ENCODE results near the gene PIH1D1.

PIH1D1 gene

DNA sequence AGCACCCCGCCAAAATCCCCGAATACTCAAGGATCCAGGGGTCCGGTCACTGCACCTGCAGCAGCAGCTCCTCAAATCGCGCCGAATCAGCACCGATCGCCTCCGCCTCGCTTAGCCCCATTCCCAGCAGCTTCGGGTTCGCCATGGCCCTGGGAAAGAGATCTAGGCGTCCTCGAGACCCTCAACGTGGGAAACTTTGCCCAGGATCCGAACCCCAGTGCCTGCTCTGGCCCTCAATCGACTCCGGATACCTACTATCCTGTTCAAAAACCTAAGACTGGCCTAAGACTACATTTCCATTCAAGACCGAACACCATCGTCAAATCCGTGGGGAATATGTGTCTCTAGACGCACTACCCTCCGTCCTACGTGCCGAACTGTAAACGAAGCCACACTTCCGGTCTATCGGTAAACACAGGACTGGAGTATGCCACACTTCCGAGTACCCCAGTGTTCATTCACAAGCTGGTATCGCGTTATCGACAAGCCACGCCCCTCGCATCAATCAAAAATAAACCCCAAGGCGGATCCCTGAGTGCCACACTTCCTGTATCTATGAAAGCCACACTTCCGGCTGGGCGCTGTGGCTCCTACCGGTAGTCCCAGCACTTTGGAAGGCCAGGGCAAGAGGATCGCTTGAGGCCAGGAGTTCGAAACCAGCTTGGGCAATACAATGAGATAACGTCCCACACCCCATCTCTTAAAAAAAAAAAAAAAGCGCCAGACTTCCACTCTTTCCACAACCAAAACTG, at the start of gene PIH1D1:
TSS of gene PIH1D1 (minus strand) at position 385 of the 752 bp plus-strand sequence. CDS start at position 145, 240 bp downstream.
- peak; percentile 96 for DNase-seq

DNA sequence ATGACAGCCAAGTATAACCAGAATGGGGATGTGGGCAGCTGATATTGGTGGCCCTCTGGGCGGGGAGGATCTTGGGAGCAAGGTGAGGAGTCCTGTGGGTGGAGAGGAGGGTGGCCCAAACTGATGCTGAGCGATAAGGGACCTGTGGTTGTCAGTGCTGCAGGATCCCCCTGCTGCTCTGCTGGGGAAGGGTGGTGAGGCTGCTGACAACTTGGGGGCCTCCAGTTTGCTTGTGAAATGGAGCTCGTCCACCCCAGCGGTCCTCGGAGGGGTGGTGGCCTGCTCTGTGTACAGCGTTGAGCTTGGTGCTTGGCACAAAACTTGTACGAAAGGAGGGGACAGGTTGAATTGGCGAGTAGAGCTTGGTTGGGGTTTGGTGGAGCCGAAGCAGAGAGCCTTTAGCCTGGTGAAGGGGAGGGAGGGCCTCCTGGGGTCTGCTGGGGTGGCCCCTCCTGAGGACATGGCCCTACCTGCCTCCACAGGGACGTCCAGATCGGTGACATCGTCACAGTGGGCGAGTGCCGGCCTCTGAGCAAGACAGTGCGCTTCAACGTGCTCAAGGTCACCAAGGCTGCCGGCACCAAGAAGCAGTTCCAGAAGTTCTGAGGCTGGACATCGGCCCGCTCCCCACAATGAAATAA, 47.5 kb upstream of the PIH1D1 start:
- DNase-seq = peak; percentile 51

DNA sequence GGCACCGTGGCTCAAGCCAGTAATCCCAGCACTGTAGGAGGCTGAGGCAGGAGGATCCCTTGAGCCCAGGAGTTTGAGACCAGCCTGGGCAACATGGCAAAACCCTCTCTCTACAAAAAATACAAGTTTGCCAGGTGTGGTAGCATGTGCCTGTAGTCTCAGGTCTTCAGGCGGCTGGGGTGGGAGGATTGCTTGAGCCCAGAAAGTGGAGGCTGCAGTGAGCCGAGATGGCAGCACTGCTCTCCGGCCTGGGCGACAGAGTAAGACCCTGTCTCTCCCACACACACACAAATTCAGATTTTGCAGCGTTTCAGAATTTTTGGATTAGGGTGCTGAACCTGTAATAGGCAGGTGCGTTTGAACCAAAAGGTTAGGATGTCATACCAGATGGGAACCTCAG, 46.9 kb upstream of the PIH1D1 start:
- no peak for DNase-seq

DNA sequence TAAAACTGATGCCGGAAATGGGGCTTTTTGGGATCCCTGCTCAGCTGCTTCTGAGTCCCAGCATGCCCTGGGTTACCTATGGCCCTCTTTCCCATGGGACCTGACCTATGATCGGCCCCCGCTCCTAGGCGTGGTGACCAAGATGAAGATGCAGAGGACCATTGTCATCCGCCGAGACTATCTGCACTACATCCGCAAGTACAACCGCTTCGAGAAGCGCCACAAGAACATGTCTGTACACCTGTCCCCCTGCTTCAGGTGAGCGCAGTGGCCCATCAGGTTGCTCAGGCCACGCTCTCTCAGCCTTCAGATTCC, 46.1 kb upstream of the PIH1D1 start:
- no peak for DNase-seq

DNA sequence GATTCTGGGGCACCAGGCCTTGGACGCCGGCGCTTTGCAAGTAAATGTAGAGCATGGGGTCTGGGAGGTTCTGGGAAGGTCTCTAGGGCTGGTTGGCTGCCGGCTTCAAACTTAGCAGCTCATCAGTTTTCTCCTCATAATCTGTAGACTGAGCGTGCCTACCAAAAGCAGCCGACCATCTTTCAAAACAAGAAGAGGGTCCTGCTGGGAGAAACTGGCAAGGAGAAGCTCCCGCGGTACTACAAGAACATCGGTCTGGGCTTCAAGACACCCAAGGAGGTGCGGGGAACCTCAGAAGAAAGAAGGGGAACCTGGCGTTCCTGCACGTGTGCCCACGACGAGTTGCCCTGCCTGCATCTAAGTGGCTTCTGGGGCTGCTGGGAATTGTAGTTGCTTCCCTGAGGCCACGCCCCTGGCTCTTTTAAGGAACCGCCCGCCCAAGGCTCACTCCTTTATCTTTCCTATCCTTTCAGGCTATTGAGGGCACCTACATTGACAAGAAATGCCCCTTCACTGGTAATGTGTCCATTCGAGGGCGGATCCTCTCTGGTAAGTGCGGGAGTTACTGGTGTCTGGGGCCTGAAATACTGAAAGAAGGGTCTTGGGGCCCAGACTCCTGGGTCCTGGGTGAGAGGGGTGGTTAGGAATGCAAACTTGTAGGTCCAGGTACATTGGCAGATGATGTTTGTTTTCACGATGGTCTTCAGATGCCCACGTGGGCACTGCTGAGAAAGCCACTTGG, 45.6 kb upstream of the PIH1D1 start:
- peak; percentile 84 for DNase-seq

DNA sequence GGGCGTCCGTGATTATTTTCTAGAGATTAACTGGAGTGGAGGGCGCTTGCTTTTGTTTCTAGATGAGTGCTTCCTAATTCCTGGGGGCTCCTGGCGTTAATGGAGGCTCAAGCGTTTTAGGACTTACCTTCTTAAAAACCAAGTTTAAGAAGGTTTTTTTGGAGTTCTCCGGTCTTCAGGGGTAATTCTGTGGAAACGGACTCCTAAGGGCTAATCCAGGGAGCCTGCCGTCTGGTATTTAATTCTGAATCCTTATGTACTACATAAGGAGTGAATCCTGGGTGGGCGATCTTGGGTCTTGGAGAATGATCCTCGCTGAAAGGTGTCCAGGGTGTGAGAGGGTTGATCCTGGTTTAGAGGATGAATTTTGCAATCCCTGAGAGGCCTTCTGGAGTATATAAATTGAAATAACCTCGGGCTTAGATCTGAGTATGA, 45.0 kb upstream of the PIH1D1 start:
- DNase-seq = no peak

DNA sequence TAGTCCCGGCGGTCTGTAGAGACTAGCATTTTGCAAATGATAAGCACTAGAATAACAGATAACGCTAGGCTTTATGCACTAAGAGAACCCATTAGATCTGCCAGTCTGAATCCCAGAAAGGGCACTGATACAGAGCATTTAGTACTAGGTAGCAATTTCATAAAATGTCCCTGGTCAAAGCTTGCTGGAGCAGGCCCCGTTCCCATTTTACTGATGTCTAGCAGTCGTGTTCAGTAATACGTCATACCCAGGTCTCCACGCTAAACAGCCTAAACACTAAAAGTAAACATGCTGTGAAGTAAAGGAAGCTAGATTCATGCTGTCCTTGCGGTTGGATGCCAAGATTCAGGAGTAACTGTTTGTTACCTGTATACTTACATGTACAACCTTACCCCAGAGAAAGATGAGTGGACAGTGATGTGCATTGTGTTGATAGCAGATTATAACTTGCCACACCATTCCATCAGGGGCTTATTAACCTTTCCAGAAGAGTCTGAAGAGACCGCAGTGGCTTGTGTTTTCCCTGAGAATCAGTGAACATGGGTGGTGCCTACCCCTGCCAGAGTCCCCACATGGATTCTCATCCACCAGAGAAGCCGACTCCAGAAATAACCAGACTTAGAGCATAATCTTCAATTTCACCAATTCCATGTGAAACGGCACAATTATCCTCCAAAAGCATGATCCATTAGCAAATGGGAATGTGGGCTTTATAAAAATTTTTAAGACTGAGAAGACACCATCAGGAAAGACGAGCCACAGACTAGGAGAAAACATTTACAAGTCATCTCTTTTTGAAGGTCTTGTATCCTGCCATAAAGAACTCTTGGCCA, 41.2 kb upstream of the PIH1D1 start:
- peak; percentile 46 for DNase-seq

DNA sequence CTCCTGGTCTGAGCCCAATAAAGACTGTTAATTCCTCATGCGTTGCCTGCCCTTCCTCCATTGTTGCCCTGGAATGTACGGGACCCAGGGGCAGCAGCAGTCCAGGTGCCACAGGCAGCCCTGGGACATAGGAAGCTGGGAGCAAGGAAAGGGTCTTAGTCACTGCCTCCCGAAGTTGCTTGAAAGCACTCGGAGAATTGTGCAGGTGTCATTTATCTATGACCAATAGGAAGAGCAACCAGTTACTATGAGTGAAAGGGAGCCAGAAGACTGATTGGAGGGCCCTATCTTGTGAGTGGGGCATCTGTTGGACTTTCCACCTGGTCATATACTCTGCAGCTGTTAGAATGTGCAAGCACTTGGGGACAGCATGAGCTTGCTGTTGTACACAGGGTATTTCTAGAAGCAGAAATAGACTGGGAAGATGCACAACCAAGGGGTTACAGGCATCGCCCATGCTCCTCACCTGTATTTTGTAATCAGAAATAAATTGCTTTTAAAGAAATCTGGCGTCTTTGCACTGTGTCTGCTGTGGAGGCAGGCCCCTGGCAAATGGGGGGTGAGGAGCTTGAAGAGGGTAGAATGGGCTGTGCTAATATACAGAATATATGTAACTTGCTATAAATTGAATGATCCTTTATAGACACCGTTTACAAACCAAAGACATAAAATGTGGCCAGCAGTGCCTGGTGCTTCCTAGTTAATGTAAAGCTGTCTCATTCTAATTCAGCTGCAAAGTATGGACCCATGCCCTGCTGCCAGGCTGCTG, 40.4 kb upstream of the PIH1D1 start:
- no peak for DNase-seq

GRCh38 chr19:49491030-49491803, 39.6 kb upstream of the PIH1D1 start:
- no peak for DNase-seq

GRCh38 chr19:49490287-49491029, 38.8 kb upstream of the PIH1D1 start:
- DNase-seq = no peak

DNA sequence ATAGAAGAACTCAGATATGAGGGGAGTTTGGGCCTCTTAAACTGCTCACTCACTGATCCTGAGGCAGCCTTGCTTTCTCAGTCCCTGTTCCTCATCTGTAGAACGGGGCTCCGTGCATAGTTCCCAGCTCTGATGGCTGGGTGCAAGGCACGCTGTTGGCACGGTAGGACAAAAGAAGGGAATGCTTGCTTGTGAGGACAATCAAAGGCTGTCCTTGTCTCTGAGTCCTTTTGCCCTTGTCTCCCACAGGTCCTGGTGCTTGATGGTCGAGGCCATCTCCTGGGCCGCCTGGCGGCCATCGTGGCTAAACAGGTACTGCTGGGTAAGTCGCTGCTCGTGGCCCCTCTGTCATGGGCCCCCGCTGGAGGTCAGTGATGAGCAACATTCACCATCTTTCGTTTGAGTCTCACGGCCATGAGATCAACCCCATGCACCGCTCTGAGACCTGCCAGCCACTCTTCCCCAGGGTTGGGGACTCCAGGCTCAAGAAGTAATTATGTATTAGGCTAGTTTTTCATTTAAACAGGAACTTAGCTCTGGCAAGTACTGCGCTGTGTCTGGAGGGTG, 38.1 kb upstream of the PIH1D1 start:
- peak; percentile 56 for DNase-seq

DNA sequence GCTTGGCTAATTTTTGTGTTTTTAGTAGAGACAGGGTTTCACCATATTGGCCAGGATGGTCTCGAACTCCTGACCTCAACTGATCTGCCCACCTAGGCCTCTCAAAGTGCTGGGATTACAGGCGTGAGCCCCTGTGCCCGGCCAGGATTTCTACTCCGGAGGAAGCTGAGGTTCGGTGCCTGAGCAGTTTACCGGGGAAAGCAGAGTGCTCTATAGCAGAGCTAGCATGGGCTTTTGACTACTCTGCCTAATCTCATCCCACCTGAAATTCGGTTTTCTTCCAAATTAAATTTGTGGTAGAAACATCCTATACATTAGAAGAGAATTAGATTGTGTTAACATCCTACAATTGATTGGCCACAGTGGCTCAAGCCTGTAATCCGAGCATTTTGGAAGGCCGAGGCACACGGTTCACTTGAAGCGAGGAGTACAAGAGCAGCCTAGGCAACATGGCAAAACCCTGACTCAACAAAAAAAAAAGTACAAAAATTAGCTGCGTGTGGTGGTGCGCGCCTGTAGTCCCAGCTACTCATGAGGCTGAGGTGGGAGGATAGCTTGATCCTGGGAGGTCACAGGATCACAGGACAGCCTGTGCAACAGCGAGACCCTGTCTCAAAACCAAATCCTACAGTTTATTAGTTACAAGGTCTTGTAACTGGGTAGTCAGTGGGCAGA, 37.4 kb upstream of the PIH1D1 start:
- DNase-seq = no peak

- no peak for DNase-seq
Observed at GRCh38 chr19:49488046-49488862, 36.6 kb upstream of the PIH1D1 start.

DNA sequence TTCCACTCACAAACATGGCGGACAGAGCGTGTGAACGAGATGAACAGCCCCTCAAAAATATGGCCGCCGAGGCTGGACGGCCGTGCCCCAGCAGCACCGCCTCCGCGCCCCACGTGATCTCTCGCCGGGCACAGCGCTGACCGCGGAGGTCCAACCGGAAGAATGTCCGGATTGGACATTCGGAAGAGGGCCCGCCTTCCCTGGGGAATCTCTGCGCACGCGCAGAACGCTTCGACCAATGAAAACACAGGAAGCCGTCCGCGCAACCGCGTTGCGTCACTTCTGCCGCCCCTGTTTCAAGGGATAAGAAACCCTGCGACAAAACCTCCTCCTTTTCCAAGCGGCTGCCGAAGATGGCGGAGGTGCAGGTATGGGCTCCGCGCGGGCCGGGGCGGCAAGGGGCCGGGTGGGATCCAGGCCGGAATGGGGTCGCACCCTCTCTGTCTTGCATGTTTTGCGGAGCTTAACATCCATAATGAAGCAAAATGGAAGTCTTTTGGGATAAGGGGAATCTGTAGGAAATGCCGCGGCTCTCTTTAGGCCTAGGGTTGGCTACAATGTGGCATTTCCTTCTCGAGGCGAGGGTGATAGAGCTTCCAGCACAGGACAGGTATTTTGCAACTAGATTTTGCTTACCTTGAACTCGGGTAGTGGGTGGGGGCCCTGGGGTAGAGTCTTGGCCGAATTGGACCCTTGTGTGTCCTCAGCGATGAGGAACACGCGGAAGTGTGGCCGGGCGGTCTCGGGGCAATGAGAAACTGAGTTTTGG, 35.8 kb upstream of the PIH1D1 start, which contains the start of gene RPL13A:
TSS of gene RPL13A (plus strand) at position 332 of the 769 bp plus-strand sequence. CDS start at position 354, 22 bp downstream.
- peak; percentile 100 for DNase-seq

DNA sequence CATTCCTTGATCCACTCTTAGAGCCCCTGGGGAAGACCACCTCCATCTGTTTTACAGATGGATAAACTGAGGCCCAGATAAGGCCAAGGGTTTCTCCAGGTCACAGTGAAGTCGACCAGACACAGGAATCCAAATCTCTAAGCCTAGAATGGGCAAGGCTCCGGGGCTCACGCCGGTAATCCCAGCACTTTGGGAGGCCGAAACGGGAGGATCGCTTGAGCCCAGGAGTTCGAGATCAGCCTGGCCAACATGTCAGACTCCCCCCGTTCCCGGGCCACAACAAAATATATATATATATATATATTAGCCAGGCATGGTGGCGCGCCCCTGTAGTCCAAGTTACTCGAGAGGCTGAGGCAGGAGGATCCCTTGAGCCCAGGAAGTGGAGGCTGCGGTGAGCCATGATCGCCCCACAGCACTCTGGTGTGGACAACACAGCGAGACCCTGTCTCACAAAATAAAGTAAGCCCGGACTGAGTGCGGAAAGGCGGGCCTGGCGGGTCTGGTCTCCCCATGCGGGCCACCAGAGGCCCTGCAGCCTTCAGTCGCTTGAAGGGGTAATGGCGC, 35.2 kb upstream of the PIH1D1 start:
- no peak for DNase-seq

GRCh38 chr19:49486232-49486631, 34.6 kb upstream of the PIH1D1 start:
- DNase-seq = no peak

DNA sequence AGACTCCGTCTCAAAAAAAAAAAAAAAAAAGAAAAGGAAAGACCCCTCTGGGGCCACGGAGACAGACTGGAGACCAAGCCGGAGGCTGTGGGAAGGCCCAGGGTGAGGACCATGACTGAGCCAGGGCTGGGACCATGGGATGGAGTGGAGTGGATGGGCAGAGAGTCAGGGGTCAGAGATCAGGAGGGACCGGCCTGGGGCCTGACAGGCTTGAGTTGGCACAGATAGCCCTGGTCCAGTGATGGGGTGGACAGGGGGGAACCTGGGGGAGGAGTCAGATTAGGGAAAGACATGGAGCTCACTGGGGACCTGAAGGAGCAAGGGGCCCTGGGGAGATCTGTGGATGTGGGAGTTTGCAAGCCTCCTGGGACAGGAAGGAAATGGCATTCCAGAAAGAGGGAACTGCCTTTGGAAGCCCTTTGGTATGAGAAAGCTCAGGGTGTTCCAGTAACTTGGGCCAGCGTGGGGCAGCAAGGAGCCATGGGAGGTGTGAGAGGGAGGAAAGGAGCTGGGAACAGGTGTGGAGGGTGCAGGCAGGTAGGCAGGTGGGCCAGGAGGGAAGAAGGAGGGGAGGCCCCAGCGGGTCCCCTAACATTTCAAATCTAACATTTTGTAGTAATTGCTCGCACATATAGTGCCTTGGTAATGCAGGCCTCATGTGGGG, 29.5 kb upstream of the PIH1D1 start:
- no peak for DNase-seq
